Superior temporal gyrus (tissue), 1 donor: Measurements from ENCODE around the gene BCAS1.

Experiments
- DNase-seq: peaks from one replicate; pipeline ENCODE4 v3.0.0-alpha.2; 2016; ENCODE audit errors: extremely low spot score

The BCAS1 gene

GRCh38 chr20:54048481-54048880, 21.9 kb downstream of the BCAS1 start:
- DNase-seq: no peak

GRCh38 chr20:54047720-54048119, 22.7 kb downstream of the BCAS1 start:
- no peak for DNase-seq

DNA sequence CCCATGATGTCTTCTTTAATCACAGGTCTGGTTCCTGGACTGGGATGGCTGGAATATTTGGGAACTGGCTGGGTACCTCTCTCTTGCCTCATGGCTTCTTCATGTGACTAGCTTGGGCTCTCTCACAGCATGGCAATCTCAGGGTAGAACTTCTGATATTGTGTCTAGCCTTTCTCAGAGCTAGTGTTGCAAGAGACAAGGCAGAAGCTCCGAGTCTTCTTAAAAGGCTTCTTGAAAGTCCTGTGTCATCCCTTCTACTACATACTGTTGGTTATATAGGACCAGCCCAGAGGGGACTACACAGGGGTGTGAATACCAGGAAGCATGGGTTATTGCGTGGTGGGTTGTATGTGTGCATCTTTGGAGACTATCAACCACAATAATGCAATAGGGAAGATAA, 23.3 kb downstream of the BCAS1 start:
- no peak for DNase-seq

DNA sequence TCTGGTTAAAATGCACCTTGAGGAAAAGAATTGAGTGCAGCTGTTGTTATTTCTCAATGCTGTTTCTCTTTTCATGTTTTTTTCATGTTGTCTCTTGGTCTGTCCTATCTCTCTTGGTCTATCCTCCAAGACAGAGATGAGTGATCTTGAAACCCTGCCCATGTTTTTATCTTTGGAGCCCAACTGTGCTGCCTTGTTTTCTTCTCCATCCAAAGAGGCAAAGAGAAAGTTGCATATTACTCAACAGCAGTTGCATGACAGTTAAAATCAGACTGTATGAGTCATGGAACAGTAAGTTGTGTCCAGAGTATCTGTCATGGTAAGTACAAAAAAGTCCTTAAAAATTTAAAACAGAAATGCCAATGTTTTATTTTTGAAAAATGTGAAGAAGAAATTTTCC, 26.2 kb downstream of the BCAS1 start:
- peak; percentile 40 for DNase-seq

GRCh38 chr20:54043076-54043967, 27.1 kb downstream of the BCAS1 start:
- DNase-seq: no peak

DNA sequence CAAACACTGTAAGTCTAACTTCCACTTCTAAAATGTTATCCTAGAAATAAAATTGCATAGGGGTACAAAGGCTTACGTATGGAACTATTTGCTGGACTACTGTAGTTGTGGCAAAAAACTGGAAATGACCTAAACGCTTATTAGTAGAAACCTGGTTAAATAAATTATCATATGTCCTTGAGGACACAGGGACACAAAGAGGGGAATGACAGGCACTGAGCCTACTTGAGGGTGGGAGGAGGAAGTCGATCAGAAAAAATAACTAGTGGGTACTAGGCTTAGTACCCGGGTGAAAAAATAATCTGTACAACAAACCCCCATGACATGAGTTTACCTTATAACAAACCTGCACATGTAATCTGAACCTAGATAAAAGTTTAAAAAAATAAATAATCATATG, 28.4 kb downstream of the BCAS1 start:
- no peak for DNase-seq

- no peak for DNase-seq
Measured at GRCh38 chr20:54041336-54041735, 29.1 kb downstream of the BCAS1 start.

DNA sequence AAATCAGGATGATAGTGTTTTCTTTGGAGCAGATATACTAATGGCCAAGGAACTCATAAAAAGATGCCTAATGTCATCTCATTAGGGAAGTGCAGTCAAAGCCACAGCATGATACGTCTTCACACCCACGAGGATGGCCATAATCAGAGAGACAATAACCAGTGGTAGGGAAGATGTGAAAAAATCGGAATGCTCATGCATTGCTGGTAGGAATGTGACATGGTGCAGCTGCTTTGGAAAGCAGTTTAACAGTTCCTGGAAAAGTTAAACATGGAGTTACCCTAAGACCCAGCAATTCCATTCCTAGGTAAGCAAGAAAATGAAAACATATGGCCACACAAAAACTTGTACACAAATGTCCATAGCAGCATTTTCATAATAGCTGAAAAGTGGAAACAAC, 29.9 kb downstream of the BCAS1 start:
- no peak for DNase-seq

GRCh38 chr20:54038961-54039360, 31.4 kb downstream of the BCAS1 start:
- no peak for DNase-seq

DNA sequence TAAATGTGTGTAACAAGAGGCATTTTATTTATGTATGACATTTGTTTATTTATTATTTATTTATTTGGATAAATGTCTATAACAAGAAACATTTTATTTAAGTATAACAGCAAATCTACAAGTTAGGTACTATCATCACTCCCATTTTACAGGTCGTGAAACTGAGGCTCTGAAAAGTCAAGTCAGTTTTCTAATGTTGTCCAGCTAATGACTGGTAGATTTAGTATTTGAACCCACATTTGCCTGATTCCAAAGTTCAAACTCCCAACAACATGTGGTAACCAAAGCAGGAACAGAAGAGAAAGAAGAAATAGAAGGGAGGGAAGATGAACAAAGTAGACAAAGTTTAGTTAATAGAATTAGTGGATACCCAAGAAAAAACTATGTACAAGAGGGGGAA, 32.9 kb downstream of the BCAS1 start:
- no peak for DNase-seq

DNA sequence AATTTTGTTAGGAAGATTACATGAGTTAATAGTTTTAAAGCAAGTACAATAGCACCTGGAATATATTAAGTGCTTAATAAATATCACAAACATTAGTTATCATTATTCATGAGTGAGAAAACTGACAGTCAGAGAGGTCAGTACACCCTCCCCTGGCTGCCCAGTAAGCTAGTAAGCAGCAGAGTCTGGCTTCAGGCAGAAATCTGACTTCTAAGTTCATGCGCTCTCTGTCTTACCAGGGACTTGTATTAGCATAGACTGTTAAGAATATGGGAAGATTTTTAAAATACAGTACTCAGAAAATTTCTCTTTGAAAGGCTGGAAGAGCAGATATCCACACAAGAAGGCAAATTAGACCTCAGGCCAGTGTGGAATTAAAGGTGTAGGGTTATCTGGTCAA, 40.8 kb downstream of the BCAS1 start:
- no peak for DNase-seq

GRCh38 chr20:54029176-54029575, 41.2 kb downstream of the BCAS1 start:
- DNase-seq: no peak

GRCh38 chr20:54028276-54029011, 42.0 kb downstream of the BCAS1 start:
- DNase-seq: peak; percentile 88

DNA sequence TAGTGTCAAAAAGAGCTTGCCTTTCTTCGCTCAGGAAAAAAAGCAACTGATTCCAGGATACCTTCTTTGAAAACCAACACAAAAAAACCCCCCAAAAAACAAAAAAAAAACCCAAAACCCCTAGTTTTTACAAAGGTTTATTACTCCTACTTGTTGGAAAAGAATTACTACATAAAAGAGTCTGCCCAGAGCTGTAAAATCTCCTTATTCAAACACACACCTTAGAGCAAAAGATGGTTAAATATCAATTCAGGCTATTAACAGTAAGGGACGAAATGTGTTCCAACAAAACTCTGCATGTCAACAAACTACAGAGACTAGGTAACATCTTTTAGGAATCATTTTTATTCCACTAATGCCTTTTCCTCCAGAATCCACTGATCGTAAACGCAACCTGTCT, 42.7 kb downstream of the BCAS1 start:
- DNase-seq: no peak

DNA sequence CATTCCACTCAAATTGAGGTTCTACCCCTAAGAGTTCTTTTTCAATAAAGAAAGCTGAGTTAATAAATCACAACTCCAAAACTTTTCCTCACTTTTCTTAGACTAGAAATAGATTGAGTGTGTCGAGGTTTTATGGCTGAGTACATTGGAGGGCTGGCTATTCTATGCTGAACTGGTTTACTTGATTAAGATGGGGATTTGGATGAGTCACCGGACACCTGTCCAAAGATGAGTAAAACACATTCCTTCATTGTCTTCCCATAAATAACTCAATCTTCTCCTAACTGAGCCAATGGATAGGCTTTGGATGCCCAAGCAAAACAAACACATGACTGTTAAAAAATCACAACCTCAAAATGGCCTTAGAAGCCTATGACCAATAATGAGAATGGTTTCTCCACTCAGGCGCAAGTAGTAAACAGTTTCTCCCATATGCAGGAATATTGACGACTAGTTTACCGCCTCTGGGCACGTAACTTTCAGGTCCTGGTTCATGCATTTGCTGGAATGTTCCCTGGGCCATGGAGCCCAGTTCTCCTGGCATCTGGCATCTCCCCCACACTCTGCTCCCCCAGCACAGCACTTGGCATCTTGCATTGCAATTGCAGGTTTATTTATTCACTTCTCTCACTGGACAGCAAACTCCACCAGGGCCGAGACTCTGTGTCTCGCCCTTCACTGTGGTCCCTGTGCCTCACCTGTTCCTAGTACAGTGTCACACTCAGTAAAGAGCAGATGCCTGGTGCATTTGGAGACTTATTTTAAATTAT, 43.9 kb downstream of the BCAS1 start:
- no peak for DNase-seq

DNA sequence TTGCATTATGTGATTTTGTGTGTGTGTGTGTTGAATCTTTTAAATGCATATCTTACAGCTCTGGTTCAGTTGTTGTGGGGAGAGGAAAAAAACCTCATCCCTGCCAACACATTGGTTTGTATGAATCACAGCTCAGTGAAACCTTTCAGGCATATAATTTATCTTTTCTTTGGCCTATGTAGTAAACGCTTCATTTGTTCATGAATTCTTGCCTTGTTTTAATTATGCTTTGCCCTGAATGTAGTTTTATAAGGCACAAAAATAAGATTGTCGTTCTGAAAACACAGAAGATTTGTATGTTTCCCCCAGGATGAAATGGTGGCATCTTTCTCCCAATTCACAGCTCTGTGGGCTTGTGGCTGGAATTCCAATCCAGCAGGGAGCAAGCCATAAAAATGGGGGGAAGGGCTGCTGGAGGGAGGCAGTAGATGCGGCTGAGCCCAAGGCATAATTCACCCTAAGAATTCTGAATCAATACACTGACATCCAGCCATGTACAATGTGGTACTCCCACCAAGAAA, 45.1 kb downstream of the BCAS1 start:
- DNase-seq: peak; percentile 60

DNA sequence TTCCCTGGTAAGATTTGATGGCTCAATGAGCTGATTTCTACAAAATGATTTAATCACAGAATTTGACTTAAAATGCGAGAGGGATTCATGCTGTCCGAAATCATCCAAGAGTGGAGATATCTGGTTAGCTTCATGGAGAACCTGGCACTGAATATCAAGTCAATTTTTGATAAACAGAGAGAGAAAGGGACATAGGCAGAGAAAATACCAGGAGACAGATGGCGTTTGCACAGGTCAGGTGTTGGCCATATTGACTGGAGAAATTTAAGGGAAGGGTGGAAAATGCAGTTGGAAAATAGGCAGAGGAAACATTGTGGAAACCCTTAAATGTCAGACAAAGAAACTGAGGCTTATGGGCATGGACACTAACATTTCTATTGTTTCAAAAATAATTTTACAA, 47.0 kb downstream of the BCAS1 start:
- no peak for DNase-seq

DNA sequence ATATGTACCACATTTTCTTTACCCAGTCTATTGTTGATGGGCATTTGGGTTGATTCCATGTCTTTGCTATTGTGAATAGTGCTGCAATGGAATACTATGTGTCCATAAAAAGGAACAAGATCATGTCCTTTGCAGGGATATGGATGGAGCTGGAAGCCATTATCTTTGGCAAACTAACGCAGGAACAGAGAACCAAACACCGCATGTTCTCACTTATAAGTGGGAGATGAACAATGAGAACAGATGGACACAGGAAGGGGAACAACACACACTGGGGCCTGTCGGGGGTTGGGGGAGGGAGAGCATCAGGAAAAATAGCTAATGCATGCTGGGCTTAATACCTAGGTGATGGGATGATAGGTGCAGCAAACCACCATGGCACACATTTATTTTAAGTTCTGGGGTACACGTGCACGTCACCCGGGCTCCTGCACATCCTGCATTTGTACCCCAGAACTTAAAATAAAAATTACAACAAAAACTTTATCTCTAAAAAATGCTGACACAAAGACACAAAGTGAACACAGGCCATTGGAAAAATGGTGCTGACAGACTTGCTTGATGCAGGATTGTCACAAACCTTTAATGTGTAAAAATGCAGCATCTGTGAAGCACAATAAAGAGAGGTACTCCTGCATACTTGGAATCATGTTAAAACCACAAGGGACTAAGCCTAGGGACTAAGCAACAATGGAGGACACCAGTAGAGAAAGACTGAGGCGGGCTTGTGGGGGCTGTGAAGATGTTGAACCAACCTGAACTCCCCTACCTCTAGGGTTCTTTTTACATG, 48.8 kb downstream of the BCAS1 start:
- no peak for DNase-seq

- no peak for DNase-seq
Measured at GRCh38 chr20:54020868-54021267, 49.5 kb downstream of the BCAS1 start.

GRCh38 chr20:54020348-54020747, 50.0 kb downstream of the BCAS1 start:
- DNase-seq: no peak

- DNase-seq: no peak
Measured at GRCh38 chr20:54019585-54019984, 50.8 kb downstream of the BCAS1 start.
